ENCODE measurements around the gene FIBP. TPM values are rescaled to one million over a fixed set of nuclear protein-coding genes. Genes with fewer than 3 reads are reported as not detected.
A peak's percentile ranks its signal among the peaks of the same experiment; 100 is the strongest.

FIBP gene
- total and polyA plus RNA-seq, 2 donors (not counting 3 experiments of a cell fraction or from before 2014, with no cell fraction given), result 105 to 162 TPM

DNA sequence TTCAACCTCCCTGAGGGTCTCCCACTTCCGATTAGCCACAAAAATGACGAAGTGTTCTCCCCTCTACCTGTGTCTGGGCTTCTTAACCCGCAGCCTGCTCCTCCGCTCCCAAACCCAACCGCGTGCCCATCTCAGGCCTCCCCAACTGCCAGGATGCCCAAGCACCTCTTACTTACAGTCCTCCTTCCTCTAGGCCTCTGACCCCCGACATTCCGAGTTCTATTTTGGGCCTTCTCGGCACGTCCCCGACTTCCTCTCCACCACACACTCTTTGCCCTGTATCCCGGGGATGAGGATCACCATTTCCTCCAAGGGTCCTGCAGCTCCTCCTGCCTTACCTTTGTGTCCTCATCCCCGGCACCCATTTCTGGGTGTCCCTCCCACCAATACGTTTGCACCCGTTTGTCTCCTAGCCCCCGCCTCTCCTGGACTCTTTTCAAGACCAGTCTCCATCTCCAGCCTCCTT lies 28.4 kb downstream of the FIBP start:
- Histone ChIP-seq H3K9ac (replicated peaks; ENCODE audit: extremely low read depth, insufficient read depth, low read length) (peak overlapping the region; percentile 75), H3K4me2 (ENCODE audit: insufficient read depth, low read length) (peak overlapping the region; percentile 56), H3K27ac (ENCODE audit: insufficient read depth, low read depth, low read length) (peak overlapping the region; percentile 77), H3K4me3 (replicated peaks in 1 of 3; ENCODE audit: insufficient read depth in 1 of 3, low read depth in 1 of 3, low read length in 3 of 3) (peak overlapping the region in 2 of 3 experiments; percentile 71 to 76), H3K9me1 (replicated peaks; ENCODE audit: control insufficient read depth, extremely low read depth, insufficient read depth, low read length) (no peaks in the 10 kb centered on the region), H4K20me1 (replicated peaks; ENCODE audit: control insufficient read depth, extremely low read depth, insufficient read depth, low read length) (peaks cover 4% of the 10 kb centered on the region), H3K79me2 (ENCODE audit: control insufficient read depth, insufficient read depth, low read length) (peaks cover 64% of the 10 kb centered on the region), H3K4me1 (ENCODE audit: control insufficient read depth, extremely low read depth, insufficient read depth, low read length) (peaks cover 41% of the 10 kb centered on the region), H2AFZ (ENCODE audit: low read depth, low read length) (peak overlapping the region; percentile 30), H3K27me3 (ENCODE audit: control insufficient read depth in 2 of 2, insufficient read depth in 2 of 2, low read length in 2 of 2) (no peaks in the 10 kb centered on the region), H3K9me3 (replicated peaks; ENCODE audit: control insufficient read depth, insufficient read depth, low read length) (no peaks in the 10 kb centered on the region), H3K36me3 (ENCODE audit: control insufficient read depth in 2 of 2, extremely low read depth in 1 of 2, insufficient read depth in 2 of 2, low read length in 2 of 2) (peaks cover 21 to 31% of the 10 kb centered on the region in 2 experiments)
- BruUV-seq (replicated peaks), result TSS peak; percentile 35
- TF ChIP-seq MYC (IDR thresholded peaks at IDR 0.05; ENCODE audit: low read depth, low read length) (no peak), POLR2AphosphoS5 (IDR thresholded peaks at IDR 0.05; ENCODE audit: insufficient read depth, low read depth, low read length) (no peak), FOS (IDR thresholded peaks at IDR 0.05; ENCODE audit: borderline replicate concordance, insufficient read depth, low read length) (no peak), GATA2 (IDR thresholded peaks at IDR 0.05; ENCODE audit: insufficient read depth, insufficient read length, low read depth, low read length) (no peak), POLR2A (IDR thresholded peaks at IDR 0.05; ENCODE audit: low read depth, low read length) (no peak), JUN (IDR thresholded peaks at IDR 0.05; ENCODE audit: borderline replicate concordance, insufficient read depth, insufficient read length, low read depth) (no peak), EZH2 (IDR thresholded peaks at IDR 0.05; ENCODE audit: borderline replicate concordance, low read depth, low read length, severe bottlenecking) (no peak)
- TF ChIP-seq, protein P1, sequence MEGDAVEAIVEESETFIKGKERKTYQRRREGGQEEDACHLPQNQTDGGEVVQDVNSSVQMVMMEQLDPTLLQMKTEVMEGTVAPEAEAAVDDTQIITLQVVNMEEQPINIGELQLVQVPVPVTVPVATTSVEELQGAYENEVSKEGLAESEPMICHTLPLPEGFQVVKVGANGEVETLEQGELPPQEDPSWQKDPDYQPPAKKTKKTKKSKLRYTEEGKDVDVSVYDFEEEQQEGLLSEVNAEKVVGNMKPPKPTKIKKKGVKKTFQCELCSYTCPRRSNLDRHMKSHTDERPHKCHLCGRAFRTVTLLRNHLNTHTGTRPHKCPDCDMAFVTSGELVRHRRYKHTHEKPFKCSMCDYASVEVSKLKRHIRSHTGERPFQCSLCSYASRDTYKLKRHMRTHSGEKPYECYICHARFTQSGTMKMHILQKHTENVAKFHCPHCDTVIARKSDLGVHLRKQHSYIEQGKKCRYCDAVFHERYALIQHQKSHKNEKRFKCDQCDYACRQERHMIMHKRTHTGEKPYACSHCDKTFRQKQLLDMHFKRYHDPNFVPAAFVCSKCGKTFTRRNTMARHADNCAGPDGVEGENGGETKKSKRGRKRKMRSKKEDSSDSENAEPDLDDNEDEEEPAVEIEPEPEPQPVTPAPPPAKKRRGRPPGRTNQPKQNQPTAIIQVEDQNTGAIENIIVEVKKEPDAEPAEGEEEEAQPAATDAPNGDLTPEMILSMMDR (IDR thresholded peaks at IDR 0.05; ENCODE audit: extremely low read depth in 1 of 2, insufficient read depth in 1 of 2, low read depth in 1 of 2, low read length in 2 of 2), result no peak
- TF ChIP-seq, protein P2, sequence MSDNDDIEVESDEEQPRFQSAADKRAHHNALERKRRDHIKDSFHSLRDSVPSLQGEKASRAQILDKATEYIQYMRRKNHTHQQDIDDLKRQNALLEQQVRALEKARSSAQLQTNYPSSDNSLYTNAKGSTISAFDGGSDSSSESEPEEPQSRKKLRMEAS (IDR thresholded peaks at IDR 0.05; ENCODE audit: insufficient read depth, insufficient read length), result no peak
- ChIA-PET CTCF (interaction anchor here (0.5 to 4.8 kb wide), 26 partner anchors 10 to 222 kb away, joined by 3 to 73 read pairs (median 4); partner anchors contain the start of genes AP5B1, CCDC85B, CTSW and EFEMP2), POLR2A (interaction anchor here (0.6 to 5.4 kb wide), 10 partner anchors 8 to 260 kb away, joined by 3 to 67 read pairs (median 4); partner anchors contain the start of genes CCDC85B, FIBP and KAT5)
- intact Hi-C loops (cut with micrococcal nuclease) (loop anchor here (1.0 to 2.0 kb wide), 6 partner anchors 12 to 207 kb away; partner anchors contain the start of genes EFEMP2, FIBP, SART1 and SF3B2), dilution Hi-C loops (cut with MboI; ENCODE audit: extremely low pct_ligation_motif_present, low sequenced_read_pairs) (no loop called here)
- DNase-seq (ENCODE audit: low read depth, low spot score) (no peak), FAIRE-seq (no peak)
